Gastroesophageal sphincter (tissue), 4 donors: ENCODE results near the gene PRAMEF9. TPM values are rescaled to one million over a fixed set of nuclear protein-coding genes. Genes with fewer than 3 reads are reported as not detected.
"Not testable (repeated sequence)": the region's sequence is repeated elsewhere in the genome, so short reads cannot be mapped to it uniquely, and the experiment has no call there.

Experiments used
- ATAC-seq: fragments of 150-250 bp; one replicate; pipeline ENCODE4 v1.9.1; 2016; ENCODE audit warnings: mild to moderate bottlenecking, moderate library complexity
- H3K27ac ChIP-seq, 4 donors: fragments of 200-600 bp; sonication (generic) in 3 of 4; 1 replicate in 3 of 4; 2 replicates in 1 of 4; pipeline ENCODE4 v1.5.1; 2016 to 2019
- H3K27me3 ChIP-seq: fragments of 200-600 bp; sonication (generic); one replicate; pipeline ENCODE4 v1.5.1; 2019
- H3K36me3 ChIP-seq, 2 donors: fragments of 200-600 bp; sonication (generic); one replicate each; pipeline ENCODE4 v1.5.1; 2019; ENCODE audit warnings: control low read depth in 1 of 2
- H3K4me1 ChIP-seq, 3 donors: fragments of 200-600 bp; sonication (generic); 1 replicate in 2 of 3; 2 replicates in 1 of 3; pipeline ENCODE4 v1.5.1; 2016 to 2019; ENCODE audit warnings: control low read depth in 2 of 3
- H3K4me3 ChIP-seq, 2 donors: fragments of 200-600 bp; sonication (generic); one replicate each; pipeline ENCODE4 v1.5.1; 2019; ENCODE audit warnings: mild to moderate bottlenecking in 1 of 2, moderate library complexity in 1 of 2
- H3K9me3 ChIP-seq, 3 donors: fragments of 200-600 bp; sonication (generic); one replicate each; pipeline ENCODE4 v1.5.1; 2017 to 2019; ENCODE audit warnings: control low read depth in 2 of 3
- EP300 ChIP-seq: sonication (generic); formaldehyde crosslinking; IDR thresholded peaks from one replicate; pipeline ENCODE4 v1.6.1; 2017; ENCODE audit warnings: antibody characterized with exemption, mild to moderate bottlenecking
- POLR2A ChIP-seq, 2 donors: fragments of 450-650 bp; IDR thresholded peaks; one replicate each; pipeline ENCODE4 v1.6.1; 2017; ENCODE audit warnings: antibody characterized with exemption in 2 of 2, mild to moderate bottlenecking in 2 of 2, moderate library complexity in 1 of 2
- POLR2AphosphoS5 ChIP-seq: sonication (generic); formaldehyde crosslinking; IDR thresholded peaks from one replicate; pipeline ENCODE4 v1.6.1; 2017; ENCODE audit warnings: antibody characterized with exemption
- WGBS, 2 donors: methylation state at CpG; one replicate each; pipeline ENCODE4 v1.1.5; 2018; ENCODE audit warnings: low coverage in 1 of 2; 5-methylcytosine and 5-hydroxymethylcytosine counted together
- total RNA-seq, 4 donors: library from RNA; depleted of rRNA; stranded (reverse); fragments of >200 nt; gene quantifications; one replicate each; pipeline ENCODE4 v1.1.0, GENCODE V29; 2016
- TF ChIP-seq, protein P1 (sequence below), 4 experiments: fragments of 200-600 bp in 2 of 4; fragments of 450-650 bp in 2 of 4; sonication (generic) in 1 of 4; IDR thresholded peaks; one replicate each; pipeline ENCODE4 v1.5.1; 2017 to 2019; ENCODE audit warnings: antibody characterized with exemption in 4 of 4, mild to moderate bottlenecking in 2 of 4, moderate library complexity in 2 of 4

PRAMEF9 gene
- not detected for total RNA-seq

DNA sequence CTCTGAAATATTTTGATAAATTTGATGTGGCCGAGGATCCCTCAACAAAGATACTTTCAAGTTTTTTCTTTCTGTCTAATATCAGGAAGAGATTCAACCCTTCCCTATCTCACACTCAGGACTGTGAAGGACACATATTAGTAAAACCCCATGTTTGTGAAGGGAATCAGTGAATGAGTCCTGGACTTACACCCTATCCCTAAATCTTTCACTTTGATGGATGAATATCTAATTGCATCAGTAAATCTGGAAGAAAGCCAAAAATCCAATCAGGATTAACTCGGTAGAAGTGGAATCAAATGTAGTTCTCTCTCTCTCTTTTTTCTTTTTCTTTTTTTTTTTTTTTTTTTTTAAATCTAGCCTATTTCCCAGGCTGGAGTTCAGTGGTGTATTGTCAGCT is at the start of gene PRAMEF9:
PRAMEF9 (plus strand) TSS at position 301 of the 400 bp plus-strand sequence. CDS start 3,433 bp downstream, outside the sequence.
- H3K4me1 ChIP-seq, H3K36me3 ChIP-seq, H3K4me3 ChIP-seq, H3K27ac ChIP-seq, H3K9me3 ChIP-seq, H3K27me3 ChIP-seq, ATAC-seq: not testable (repeated sequence)
- 100% methylated on average over 1 of the region's 2 CpGs; no CpG with 5 or more reads in 1 of the 2 donors for WGBS, 2 donors

DNA sequence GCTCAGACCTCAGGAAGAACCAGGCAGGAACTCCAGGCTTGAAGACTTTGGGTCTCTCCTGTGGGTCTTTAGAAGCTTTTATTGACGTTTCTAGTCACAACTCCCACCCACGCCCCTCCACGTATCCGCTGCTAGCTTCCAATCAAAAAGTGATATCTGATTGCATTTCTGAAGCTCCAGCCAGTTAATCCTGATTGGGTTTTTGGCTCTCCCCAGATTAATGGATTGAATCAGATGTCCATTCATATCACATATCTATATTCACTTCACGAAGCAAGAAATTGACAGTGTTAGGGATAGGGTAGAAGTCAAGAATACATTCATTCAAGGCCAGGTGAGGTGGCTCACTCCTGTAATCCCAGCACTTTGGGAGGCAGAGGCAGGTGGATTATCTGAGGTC is 15.7 kb upstream of the PRAMEF9 start, which contains the start of gene PRAMEF26:
PRAMEF26 (minus strand) TSS at position 101 of the 400 bp plus-strand sequence. CDS start 2,914 bp downstream, outside the sequence.
- H3K27me3 ChIP-seq, H3K4me1 ChIP-seq, H3K9me3 ChIP-seq, ATAC-seq, H3K4me3 ChIP-seq, H3K27ac ChIP-seq, H3K36me3 ChIP-seq: not testable (repeated sequence)
- WGBS, 2 donors, result no CpG with 5 or more reads among the region's 5 CpGs

DNA sequence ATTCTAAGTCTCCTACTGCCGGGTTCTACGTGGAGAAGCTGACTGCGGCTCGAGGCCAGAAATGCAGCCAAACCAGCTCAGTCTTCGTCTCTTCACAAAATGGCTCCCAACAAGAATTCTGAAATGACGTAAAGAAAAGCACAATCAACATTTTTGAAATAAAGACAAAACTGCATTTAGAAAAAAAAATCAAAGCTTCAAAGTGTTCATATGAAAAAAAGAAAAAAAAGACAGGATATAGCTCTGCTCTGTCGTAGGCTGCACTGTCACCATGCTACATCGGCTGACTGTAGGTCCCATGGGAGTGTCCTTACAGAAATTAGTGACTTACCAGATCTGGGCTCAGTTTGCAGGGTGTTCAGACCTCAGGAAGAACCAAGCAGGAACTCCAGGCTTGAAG is 6.1 kb upstream of the PRAMEF9 start, which contains the start of gene HNRNPCL4:
HNRNPCL4 (minus strand) TSS at position 101 of the 400 bp plus-strand sequence. CDS start 164 bp downstream, outside the sequence.
- H3K4me3 ChIP-seq, ATAC-seq, H3K27me3 ChIP-seq, H3K9me3 ChIP-seq, H3K4me1 ChIP-seq, H3K36me3 ChIP-seq, H3K27ac ChIP-seq: not testable (repeated sequence)
- no CpG with 5 or more reads among the region's 8 CpGs for WGBS, 2 donors

DNA sequence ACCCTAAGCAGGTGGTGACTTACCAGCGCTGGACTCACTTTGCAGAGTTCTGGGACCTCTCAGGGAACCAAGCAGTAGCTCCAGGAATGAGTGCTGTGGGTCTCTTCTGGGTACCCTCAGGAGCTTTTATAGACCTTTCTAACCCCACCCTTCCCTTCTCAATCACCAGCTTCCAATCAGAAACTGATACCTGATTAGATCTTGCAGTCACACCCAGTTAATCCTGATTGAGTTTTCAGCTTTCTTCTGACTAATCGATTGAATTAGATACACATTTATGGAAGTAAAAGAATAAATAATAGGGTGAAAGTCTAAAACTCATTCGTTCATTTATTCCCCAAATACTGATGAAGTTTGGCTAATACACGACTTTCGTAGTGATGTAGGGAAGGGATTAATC is 29.7 kb downstream of the PRAMEF9 start, which contains the start of gene PRAMEF13:
PRAMEF13 (minus strand) TSS at position 101 of the 400 bp plus-strand sequence. CDS start 1,820 bp downstream, outside the sequence.
- H3K36me3 ChIP-seq, H3K27me3 ChIP-seq, H3K4me1 ChIP-seq, H3K9me3 ChIP-seq, ATAC-seq, H3K4me3 ChIP-seq, H3K27ac ChIP-seq: not testable (repeated sequence)
- no CpG with 5 or more reads among the region's 5 CpGs for WGBS, 2 donors

DNA sequence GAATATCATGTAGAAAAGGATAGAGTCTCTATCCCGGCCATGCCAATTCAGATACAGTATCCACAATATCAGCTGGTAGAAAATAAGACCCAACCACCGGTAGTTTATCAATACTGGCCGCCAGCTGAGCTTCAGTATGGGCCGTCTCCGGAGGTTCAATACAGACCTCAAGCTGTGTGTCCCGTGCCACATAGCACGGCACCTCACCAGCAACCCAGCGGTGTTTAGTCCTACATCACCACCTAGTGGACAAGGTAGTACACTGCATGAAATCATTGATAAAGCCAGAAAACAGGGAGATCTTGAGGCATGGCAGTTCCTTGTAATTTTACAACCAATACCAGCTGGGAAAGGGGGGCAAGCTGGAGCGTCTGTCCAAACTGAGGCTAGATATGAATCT is 37.1 kb downstream of the PRAMEF9 start:
- no CpG with 5 or more reads among the region's 9 CpGs for WGBS, 2 donors
- not testable (repeated sequence) for H3K9me3 ChIP-seq

DNA sequence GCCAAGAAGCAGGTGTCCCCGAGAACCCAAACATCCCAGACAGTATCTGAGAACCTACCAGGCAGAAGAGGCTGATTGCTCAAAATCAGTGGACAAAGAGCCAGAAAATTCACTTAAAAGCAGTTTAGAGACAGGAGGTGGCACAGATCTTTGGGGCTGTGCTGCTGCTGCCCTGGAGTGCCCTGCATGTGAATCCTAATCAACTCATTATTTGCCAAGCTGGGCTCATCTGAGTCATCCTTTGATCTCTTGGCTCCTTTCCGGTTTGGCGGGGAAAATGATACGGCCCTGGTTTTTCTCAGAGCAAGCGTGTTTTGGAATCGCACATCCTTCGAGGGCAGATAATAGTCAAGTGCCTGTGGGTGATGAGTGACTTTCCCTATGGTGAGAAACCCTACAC is 45.0 kb downstream of the PRAMEF9 start:
- H3K36me3 ChIP-seq, H3K27ac ChIP-seq, ATAC-seq, H3K27me3 ChIP-seq, H3K9me3 ChIP-seq, H3K4me1 ChIP-seq, H3K4me3 ChIP-seq: not testable (repeated sequence)
- no CpG with 5 or more reads among the region's 7 CpGs for WGBS, 2 donors

More for the DNA sequence above, 37.1 kb downstream of the PRAMEF9 start:
- not testable (repeated sequence) for H3K4me1 ChIP-seq, H3K27me3 ChIP-seq, ATAC-seq, H3K4me3 ChIP-seq, H3K36me3 ChIP-seq, H3K27ac ChIP-seq

DNA sequence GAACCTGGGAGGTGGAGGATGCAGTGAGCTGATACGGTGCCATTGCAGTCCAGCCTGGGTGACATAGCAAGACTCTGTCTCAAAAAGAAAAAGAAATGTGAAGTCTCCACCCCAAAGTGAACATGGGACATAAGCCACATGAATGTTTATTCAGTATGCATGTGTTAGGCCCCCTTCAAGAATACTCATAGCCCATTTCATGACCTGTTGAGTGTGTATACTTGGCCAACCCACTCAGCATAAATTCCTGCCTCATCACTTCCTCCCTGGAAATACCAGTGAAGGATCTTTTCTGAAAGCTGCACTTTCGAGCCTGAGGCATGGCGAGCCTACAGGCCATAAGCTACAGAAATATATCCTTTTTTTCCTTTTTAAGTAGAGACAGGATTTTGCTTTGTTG is 47.6 kb downstream of the PRAMEF9 start:
- not testable (repeated sequence) for H3K4me3 ChIP-seq, H3K36me3 ChIP-seq, ATAC-seq, H3K27me3 ChIP-seq, H3K4me1 ChIP-seq, H3K9me3 ChIP-seq, H3K27ac ChIP-seq
- WGBS, 2 donors, result no CpG with 5 or more reads among the region's 3 CpGs

DNA sequence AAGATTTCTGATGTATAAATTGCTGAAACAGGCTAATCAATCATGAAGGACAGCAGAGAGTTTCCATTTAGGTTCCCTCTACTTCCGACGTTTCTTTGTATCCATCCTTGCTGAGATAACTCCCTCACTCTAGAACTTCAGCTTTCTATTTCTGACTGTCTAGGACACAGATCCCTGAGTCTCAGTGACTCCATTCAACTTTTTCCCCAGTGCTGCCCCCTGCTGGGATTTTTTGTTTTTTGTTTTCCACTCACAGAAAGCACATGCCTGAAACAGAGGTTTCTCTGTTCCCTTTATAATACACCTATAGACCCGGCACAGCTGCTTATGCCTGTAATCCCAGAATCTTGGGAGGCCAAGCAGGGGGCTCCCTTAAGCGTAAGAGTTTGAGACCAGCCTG is 51.1 kb downstream of the PRAMEF9 start:
- not testable (repeated sequence) for H3K36me3 ChIP-seq, H3K9me3 ChIP-seq, H3K4me3 ChIP-seq, H3K27ac ChIP-seq, H3K4me1 ChIP-seq, ATAC-seq
- WGBS, 2 donors, result no CpG with 5 or more reads among the region's 4 CpGs
- peaks cover 17% of the 10 kb centered on the region for H3K27me3 ChIP-seq

DNA sequence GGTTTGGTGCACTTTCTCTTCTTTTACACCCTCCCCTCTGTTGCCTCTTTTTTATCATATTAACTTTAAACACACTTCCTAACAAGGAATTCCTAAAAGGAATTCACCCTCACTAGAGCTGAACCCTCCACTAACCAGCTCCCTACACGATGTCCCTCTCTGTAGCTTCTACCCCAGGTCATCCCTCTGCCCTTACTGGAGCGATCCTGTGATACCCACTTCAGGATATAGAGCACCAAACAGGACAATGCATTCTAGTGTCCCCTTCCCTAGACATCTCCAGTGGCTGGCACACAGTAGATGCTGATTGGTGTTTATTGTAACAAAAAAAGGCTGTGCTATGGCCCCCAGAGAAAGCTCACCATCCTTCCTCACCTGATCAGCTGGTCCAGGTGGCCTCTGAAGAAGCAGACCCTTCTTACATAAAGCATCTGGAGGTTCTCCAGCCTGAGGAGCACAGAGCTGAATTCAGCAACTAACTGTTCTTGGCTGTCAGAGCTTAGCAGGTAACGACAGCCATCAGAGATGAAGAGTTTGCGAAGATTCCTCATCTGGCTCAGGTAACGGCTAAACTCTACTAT is 52.9 kb downstream of the PRAMEF9 start:
- 64 to 81% methylated on average over 5 of the region's 5 CpGs for WGBS, 2 donors
- Histone ChIP-seq H3K9me3 (no peaks in the 10 kb centered on the region), H3K27ac (no peak overlapping the region), H3K4me3 (no peak overlapping the region), H3K36me3 (no peaks in the 10 kb centered on the region), H3K4me1 (no peaks in the 10 kb centered on the region), H3K27me3 (peaks cover 18% of the 10 kb centered on the region)
- TF ChIP-seq, protein P1, sequence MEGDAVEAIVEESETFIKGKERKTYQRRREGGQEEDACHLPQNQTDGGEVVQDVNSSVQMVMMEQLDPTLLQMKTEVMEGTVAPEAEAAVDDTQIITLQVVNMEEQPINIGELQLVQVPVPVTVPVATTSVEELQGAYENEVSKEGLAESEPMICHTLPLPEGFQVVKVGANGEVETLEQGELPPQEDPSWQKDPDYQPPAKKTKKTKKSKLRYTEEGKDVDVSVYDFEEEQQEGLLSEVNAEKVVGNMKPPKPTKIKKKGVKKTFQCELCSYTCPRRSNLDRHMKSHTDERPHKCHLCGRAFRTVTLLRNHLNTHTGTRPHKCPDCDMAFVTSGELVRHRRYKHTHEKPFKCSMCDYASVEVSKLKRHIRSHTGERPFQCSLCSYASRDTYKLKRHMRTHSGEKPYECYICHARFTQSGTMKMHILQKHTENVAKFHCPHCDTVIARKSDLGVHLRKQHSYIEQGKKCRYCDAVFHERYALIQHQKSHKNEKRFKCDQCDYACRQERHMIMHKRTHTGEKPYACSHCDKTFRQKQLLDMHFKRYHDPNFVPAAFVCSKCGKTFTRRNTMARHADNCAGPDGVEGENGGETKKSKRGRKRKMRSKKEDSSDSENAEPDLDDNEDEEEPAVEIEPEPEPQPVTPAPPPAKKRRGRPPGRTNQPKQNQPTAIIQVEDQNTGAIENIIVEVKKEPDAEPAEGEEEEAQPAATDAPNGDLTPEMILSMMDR (IDR thresholded peaks at IDR 0.05), result no peak
- TF ChIP-seq POLR2AphosphoS5 (no peak), POLR2A (IDR thresholded peaks at IDR 0.05) (no peak), EP300 (no peak)
- ATAC-seq, result no peak

DNA sequence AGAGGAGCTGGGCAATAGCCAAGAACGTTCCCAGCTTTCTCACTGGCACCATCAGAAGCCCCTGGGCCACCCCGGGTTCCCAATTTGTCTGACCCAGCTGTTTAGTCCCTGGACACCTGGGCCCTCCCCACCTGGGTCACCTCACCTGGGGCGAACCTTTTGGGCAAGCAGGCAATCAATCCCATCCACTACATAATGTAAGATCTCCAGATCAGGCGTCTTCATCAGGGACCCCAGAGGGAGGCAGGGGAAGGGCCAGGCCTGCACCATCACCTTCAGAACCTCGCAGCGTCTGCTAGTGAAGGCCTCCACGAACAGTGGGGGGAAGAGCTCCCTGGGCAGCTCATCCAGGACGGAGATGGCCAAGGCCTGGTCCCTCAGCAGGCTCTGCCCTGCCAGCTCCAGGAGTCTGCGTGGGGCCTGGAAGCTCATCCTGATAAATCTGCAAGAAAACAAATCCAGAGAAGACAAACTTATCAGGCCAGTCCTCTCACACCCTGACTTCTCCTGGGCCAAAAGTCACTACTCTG is 54.1 kb downstream of the PRAMEF9 start, which contains the start of gene PRAMEF18:
PRAMEF18 (minus strand) TSS at position 480 of the 530 bp plus-strand sequence; CDS start at position 432, 48 bp downstream.
- H3K4me1 ChIP-seq, H3K36me3 ChIP-seq, H3K27ac ChIP-seq, H3K4me3 ChIP-seq, H3K9me3 ChIP-seq, ATAC-seq: not testable (repeated sequence)
- peaks cover 18% of the 10 kb centered on the region for H3K27me3 ChIP-seq
- WGBS, 2 donors, result 74% methylated on average over 2 of the region's 9 CpGs; no CpG with 5 or more reads in 1 of the 2 donors

DNA sequence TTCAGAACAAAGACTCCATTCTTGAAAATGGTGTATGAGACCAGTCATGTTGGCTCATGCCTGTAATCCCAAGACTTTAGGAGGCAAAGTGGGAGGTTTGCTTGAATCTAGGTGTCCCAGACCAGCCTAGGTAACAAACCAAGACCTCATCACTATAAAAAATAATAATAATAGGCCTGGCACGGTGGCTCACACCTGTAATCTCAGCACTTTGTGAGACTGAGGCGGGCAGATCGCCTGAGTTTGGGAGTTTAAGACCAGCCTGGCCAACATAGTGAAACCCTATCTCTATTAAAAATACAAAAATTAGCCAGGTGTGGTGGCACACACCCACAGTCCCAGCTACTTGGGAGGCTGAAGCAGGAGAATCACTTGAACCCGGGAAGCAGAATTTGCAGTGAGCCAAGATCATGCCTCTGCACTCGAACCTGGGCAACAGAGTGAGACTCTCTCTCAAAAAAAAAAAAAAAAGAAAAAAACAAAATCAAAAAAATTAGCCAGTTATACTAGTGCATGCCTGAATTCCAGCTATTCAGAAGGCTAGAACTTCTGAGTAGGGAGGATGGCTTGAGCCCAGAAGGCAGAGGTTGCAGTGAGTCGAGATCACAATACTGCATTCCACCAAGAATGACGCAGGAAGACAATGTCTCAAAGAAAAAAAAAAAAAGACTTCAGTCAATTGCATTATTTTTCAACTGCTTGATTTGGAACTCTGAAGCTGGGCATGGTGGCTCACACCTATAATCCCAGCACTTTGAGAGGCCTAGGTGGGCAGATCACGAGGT is 55.8 kb downstream of the PRAMEF9 start:
- not testable (repeated sequence) for ATAC-seq, H3K36me3 ChIP-seq, H3K4me1 ChIP-seq, H3K27ac ChIP-seq, H3K4me3 ChIP-seq, H3K9me3 ChIP-seq
- WGBS, 2 donors, result 84 to 86% methylated on average over 8 of the region's 8 CpGs
- peaks cover 30% of the 10 kb centered on the region for H3K27me3 ChIP-seq
